ENCODE results near the gene TTC28.
"Not testable (repeated sequence)": the region's sequence is repeated elsewhere in the genome, so short reads cannot be mapped to it uniquely, and the experiment has no call there.

GRCh38 chr22:28209457-28209856 is 470.2 kb downstream of the TTC28 start:
- not testable (repeated sequence) for TF ChIP-seq CTCF (conservative IDR thresholded peaks at IDR 0.05; ENCODE audit: low read length); EZH2phosphoT487 (IDR thresholded peaks at IDR 0.05; ENCODE audit: borderline replicate concordance)

Data from Loucy (cell line).